GM18526 (cell line): ENCODE measurements around the gene NHLRC4.

Source experiments
- POLR2A ChIP-seq: IDR thresholded peaks from 3 replicates; pipeline ENCODE4 v1.6.1; 2011; ENCODE audit not compliant: insufficient read length; ENCODE audit errors: extremely low read depth

Gene NHLRC4

DNA sequence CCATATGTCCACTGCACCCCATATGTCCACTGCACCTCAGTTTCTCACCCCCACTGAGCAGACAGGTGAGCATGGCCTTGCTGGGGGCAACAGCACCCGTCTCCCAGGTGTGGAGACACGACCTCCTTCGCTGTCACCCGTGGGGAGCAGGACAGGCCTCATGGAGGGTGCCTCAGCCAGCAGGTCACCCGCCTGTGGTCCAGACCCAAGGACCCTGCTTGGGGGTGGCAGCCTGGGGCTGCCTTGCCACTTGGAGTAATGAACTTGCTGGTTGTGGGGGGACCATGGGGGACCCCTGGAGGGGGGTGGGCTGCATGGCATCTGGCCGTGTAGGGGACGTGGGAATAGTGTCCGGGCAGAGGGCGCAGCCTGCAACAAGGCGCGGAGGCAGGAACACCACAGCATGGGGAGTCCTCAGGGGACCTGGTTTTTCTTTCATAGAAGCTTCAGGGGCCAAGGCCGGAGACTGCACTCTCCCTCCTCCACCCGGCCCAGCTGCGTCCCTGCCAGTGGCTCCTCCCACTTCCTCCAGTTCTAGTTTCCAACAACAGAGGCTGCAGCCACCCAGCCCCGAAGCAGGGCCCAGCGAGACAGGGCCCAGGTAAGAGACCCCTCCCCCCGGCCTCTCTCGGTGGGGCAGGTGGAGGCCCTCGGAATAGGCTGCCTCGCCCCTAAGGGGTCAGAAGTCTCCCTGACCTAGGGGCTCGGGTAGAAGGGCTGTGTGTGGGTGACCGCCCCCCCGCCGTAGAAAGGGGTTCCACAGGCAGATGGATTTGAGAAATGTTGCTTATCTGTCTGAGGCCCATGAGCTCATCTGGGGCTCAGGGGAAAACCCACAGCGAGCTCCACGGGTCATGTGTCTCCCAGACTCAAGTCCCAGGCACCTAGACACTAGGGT, at the start of gene NHLRC4:
Gene NHLRC4 (plus strand): TSS at position 531 of the 898 bp plus-strand sequence. CDS start 1,043 bp downstream, outside the sequence.
- peak; percentile 55 for TF ChIP-seq POLR2A

GRCh38 chr16:518858-519257, 47.9 kb upstream of the NHLRC4 start:
- TF ChIP-seq POLR2A, result no peak

GRCh38 chr16:519425-519824, 47.4 kb upstream of the NHLRC4 start:
- TF ChIP-seq POLR2A, result no peak

DNA sequence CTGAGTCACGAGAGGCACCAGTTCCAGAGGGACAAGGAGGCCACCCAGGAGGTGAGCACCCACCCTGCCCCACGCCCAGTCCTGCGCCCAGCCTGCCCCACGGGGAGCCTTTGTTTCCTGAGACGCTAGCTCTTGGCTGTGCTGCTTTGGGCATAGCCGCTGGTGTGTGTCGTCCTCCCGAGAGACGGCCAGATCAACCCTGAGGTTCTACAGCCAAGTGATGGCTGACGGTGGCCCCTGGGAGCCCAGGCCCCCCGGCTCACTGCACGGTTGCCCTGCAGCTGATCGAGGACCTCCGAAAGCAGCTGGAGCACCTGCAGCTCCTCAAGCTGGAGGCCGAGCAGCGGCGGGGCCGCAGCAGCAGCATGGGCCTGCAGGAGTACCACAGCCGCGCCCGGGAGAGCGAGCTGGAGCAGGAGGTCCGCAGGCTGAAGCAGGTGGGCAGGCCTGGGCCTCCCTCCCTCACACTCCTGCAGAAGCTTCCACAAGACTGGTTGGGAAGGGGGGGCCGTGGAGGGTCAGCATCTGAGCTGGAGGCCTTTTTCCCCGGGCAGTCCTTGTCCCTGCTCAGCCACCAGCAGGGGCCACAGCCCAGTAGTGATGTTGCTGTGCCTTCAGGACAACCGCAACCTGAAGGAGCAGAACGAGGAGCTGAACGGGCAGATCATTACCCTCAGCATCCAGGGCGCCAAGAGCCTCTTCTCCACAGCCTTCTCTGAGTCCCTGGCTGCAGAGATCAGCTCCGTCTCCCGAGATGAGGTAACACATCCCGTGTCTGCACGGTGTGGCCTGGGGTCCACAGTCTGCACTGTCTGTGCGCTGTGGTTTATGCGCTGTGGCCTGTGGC, 46.7 kb upstream of the NHLRC4 start:
- TF ChIP-seq POLR2A, result no peak

DNA sequence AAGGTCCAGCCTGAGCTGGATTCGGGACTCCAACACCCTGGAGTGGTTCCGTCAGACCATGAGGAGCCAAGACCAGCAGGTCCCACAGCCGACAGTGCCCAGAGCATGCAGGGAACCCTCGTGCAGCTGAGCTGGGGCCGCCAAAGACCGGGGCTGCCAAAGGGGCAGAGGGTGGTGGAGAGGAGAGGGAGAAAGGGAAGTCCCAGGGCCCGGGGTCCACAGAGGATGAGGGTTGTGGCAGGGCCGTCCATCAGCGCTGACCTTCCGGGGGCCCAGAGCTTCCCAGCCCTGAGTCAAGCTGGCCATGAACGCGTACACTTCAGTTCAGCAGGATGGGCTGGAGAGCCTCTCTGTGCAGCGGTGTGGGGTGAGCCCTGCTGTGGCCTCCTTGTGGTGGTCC, 46.0 kb upstream of the NHLRC4 start:
- TF ChIP-seq POLR2A, result no peak

DNA sequence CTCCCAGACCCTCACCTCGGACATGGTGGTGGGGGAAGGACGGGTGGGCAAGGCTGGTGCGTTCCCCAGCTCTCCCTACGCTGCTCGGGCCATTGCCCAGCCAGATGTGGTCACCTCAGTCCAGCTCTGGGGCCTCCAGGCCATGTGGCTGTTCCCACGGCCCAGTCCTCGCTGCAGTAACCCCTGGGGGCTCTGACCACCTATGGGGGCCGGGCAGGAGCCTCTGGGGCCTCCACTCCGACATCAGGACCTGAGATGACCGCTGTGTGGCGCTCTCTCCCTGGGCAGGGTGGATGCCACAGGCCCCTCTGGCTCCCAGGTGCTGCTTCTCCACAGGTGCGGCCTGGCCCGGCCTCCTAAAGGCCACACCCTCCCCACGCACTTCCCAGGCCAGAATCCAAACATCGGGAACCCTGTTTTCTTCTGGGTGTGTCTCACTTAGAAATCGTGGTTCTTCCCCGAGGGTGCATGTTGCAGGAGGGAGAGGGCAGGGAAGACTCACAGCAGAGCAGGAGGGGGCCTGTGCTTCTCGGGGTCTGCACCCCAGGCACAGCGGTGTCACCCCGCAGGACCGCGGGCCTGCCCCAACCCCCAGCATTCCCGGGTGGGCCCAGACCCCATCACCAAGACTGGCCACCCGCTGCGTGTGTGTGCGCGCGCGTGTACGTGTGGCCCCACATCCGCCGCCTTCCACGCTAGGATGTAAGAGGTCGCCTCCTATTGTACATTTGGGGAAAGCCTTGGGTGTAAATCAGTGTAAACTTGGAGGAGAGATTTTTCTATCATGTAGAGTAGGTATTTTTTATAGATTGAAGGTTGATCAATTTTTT, 45.2 kb upstream of the NHLRC4 start:
- no peak for TF ChIP-seq POLR2A

GRCh38 chr16:522320-523096, 44.3 kb upstream of the NHLRC4 start:
- no peak for TF ChIP-seq POLR2A

DNA sequence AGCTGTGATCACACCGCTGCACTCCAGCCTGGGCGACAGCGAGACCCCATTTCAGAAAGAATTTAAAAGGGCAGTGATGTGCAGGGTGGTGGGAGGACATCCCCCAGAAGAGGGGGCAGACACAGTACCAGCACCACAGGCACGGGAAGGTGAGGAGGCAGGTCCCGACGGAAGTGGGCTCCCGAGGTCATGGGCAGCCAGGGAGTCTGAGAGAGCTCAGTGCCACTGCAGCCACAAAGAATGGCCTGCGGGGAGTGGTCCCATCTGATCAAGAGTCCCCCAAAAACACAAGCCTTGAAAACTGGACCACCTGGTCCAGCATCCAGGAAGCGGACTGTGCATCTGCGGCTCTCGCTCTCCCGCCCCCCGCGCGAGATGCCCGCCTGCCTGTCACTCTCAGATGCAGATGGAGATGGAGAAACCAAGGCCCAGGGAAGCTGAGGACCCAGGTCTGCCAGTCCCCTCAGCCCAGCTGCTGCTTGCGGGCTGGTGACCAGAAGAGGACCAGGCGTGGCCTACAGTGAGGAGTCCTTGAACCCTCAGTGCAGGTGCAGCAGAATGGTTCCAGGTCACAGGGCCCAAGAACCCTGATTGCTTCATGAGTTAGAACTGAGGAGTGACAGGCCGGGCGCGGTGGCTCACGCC, 43.6 kb upstream of the NHLRC4 start:
- no peak for TF ChIP-seq POLR2A

DNA sequence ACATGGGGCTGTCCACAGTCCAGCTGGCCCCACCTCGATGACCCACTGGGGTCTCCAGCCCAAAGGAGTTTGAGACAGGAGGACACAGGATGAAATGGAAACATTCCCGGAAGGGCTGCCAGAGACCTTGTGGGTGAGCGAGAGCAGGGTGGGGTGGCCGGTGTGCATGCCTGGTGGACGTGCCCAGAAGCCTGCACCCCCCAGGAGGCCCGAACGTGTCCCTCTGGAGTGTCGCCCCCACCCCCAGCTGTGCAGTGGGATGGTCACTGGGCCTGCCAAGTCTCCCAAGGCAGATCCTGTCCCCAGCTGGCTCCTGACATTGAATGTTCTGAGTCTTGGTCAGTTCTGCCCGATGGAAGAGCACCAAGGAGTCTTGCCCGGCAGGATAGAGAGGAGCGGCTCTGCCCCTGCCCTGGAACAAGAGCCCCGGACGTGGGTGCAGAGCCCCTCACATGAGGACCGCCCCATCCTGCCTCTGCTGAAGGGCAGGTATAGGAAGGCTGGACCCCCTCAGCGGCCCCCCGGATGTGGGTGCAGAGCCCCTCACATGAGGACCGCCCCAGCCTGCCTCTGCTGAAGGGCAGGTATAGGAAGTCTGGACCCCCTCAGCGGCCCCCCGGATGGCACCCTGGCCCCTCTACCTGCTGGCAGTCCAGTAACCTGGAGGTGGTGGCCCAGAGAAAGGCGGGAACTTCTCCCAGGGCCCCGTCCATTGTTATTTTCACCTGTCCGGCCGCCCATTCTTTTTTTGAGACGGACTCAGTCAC, 42.3 kb upstream of the NHLRC4 start:
- no peak for TF ChIP-seq POLR2A

GRCh38 chr16:525123-525519, 41.7 kb upstream of the NHLRC4 start:
- no peak for TF ChIP-seq POLR2A

DNA sequence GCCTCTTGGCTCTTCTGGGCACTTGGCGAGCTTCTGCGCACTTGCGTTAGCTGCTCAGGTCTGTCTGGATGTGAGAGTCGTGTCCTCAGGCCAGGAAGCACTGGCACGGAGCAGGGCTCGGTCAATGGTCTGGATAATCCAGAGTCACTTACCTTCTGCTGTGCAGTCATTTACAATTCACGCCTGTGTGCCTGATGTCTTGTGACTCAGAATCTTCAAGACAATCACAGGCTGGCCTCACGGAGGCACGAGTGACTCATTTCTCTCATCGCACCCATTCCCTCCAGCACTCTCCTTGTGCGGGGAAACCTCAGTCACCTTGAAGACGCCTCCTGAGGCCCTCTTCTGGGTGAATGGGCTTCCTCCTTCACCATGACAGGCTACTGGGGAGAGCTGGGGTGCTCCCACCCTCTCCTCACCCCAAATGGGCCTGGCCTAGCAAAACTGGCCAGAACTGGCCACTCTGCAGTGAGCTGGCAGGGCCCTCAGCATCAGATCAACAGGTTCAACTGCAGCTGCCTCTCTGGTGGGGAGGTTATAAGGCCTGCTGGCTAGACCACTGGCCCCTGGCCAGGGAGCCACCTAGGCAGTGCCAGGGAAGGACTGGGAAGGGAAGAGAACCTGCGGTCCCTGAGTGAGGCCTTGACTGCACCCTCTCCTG, 41.2 kb upstream of the NHLRC4 start:
- peak; percentile 13 for TF ChIP-seq POLR2A

DNA sequence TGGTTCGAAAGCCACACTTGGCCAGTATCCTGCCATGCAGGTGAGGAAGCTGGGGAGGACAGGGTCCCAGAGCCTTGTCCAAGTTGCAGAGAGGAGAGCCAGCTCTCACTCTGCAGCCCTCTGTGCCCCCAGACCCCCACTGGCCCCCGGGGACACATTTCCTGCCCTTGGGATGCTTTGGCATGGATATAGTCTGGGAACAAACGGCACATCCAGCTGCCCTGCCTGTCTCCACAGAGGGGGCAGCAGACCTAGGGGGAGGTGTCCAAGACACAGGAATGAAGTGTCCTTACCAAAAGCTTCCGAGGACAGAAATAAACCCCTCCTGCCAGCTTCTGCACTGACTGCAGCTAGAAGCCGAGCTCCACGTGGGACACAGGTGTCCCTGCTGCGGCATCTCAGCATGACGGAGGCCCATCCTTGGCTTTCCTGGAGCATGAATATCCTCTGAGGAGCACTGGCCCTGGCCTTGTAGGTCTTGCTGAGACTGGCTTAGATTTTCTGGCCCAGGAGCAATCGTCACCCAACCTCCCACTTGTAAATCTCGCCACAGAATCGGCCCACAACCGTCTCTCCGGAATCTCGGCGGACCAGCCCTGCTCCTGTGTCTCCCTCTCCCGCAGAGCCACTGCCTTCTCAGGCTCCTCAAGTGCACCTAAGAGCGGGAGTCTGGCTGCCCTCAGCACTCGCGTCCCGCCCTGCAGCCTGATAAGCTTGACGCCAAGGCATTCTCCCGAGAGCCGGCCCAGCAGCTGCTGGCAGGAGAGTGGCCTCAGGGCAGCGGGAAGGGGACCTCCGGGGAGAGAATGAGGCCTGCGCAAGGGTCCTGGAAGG, 40.4 kb upstream of the NHLRC4 start:
- no peak for TF ChIP-seq POLR2A
